Right lung (tissue), 5 donors: Measurements from ENCODE around the gene EPHA5. TPM values are rescaled to one million over a fixed set of nuclear protein-coding genes. Genes with fewer than 3 reads are reported as not detected.

Experiments
- DNase-seq, 2 donors: peaks; one replicate each; pipeline ENCODE4 v3.0.0-alpha.2; 2013
- polyA plus RNA-seq, 5 donors: library from polyadenylated mRNA; unstranded; fragments of 120-200 nt; gene quantifications; one replicate each; pipeline versions ENCODE4 v1.2.1 to v1.2.3, GENCODE V29; 2013; ENCODE audit warnings: inconsistent platforms in 1 of 5, low replicate concordance in 1 of 5; ENCODE audit not compliant: insufficient read length in 5 of 5, insufficient read depth in 1 of 5

Gene EPHA5
- polyA plus RNA-seq, 5 donors: 0.03 to 0.10 (median 0.05) TPM; not detected in 1

DNA sequence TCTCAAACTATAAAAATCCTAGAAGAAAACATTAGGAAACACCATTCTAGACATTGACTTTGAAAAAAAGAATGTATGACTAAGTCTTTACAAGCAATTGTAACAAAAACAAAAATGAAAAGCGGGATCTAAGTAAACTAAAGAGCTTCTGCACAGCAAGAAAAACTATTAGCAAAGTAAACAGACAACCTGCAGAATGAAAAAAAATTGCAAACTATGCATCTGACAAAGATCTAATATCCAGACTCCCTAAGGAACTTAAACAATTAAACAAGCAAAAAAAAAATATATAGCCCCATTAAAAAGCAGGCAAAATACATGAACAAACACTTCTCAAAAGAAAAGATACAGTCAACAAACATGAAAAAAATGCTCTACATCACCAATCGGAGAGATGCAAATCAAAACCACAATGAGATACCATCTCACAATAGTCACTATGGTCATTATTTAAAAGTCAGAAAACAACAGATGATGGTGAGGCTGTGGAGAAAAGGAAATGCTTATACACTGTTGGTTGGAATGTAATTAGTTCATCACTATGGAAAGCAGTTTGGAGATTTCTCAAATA, 168.1 kb downstream of the EPHA5 start:
- DNase-seq: no peak

DNA sequence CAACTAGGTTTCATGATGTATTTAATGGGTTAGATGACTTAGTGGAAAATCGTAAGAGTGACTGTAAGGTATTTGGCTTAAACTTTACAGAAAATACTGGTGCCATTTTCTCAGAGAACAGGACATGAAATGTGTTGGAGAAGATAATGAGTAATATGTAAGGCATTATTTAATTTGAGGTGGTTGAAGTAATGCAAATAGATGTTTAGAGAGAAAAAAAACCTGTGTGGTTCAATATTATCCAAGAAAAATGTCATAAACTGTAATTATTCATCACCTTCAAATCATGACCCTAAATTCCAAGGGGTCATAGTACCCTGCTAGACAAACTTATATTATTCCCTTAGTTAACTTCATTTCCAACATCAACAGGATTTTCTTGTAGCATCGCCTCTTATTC, 171.7 kb downstream of the EPHA5 start:
- DNase-seq: no peak

DNA sequence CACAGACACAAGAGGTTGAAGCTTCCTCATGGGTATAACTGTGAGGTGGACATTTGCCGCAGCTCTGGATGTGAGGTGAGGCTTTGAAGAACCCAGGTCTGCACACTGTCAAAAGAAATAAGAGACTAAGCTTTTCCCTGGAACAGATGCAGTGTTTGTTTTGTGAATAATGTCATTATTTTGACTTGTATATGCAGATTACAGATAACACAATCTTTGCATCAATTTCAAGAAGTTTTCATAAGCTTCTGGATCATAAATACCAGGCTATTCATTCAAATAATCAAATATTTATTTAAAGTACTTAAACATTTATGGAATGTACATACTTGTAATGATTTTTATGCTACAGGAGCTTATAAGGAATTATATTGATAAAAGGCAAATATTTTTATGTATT, 174.8 kb downstream of the EPHA5 start:
- DNase-seq: no peak

- no peak for DNase-seq
Observed at GRCh38 chr4:65482410-65482809, 187.9 kb downstream of the EPHA5 start.

DNA sequence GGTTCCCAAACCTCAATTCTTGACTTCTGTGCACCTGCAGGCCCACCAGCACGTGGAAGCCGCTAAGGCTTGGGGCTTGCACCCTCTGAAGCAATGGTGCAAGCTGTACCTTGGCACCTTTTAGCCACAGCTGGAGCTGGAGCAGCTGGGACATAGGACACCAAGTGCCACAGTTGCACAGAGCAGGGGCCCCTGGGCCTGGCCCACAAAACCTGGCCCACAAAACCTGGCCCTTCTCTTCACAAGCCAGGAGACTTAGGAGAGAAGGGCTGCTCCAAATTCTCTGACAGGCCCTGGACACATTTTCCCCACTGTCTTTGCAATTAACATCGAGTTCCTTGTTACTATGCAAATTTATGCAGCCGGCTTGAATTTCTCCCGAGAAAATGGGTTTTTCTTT, 197.8 kb downstream of the EPHA5 start:
- DNase-seq: no peak

- no peak for DNase-seq
Observed at GRCh38 chr4:65467068-65467680, 203.1 kb downstream of the EPHA5 start.

DNA sequence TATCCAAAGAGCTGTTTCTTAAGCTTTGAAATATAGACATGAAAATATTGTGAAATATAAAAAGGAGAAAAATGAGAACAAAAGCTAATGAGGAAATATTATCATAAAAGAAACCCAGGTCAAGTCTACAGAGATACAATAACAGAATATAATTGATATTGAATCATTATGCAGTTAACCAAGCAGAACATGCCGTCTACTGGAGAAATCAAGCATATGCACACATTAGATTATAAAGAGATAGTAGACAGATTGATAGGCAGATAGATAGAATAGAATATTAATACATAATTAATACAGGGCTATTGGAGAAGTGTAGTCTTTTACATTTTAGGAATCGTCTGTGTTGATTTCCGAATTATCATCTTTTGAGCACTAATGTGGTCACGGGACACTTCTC, 208.5 kb downstream of the EPHA5 start:
- DNase-seq: no peak

DNA sequence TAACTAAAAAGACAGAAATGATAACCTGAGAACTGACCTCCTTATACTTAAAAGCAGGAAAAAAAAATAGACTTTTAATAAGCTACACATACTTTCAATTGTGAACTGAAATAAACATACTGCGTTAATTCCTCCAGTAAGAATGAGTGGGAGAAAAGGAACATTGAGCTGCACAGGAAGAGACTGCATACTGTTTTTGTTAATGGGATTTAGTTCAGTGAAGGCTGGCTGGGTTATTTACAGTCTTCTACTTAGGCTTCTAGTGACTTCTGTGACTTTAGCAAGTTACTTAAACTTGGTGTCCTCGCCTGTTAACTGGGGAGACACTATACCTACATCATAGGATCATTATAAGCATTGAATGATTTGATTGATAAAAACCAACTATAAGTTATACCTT, 213.3 kb downstream of the EPHA5 start:
- no peak for DNase-seq

GRCh38 chr4:65456579-65456978, 213.7 kb downstream of the EPHA5 start:
- no peak for DNase-seq

- no peak for DNase-seq
Observed at GRCh38 chr4:65453398-65453797, 216.9 kb downstream of the EPHA5 start.

- DNase-seq: no peak
Observed at GRCh38 chr4:65450899-65451298, 219.4 kb downstream of the EPHA5 start.

DNA sequence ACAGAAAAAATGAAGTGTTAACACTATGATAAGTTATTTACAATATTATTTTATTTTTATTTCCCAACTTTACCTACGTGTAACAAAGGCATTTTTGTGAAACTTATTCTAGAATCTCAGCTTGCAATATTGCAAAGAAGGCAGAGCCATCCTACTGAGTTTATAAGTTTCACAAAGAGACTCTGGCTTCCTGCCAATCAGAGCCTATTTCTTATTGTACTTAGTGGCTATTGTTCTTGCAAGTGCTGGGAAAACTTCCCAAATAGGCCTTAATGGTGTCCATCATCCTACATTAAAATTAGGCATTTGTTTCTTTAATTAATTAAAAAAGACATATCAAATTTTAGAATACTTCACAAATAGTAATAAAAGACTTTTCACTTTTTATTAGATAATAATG, 233.2 kb downstream of the EPHA5 start:
- no peak for DNase-seq

DNA sequence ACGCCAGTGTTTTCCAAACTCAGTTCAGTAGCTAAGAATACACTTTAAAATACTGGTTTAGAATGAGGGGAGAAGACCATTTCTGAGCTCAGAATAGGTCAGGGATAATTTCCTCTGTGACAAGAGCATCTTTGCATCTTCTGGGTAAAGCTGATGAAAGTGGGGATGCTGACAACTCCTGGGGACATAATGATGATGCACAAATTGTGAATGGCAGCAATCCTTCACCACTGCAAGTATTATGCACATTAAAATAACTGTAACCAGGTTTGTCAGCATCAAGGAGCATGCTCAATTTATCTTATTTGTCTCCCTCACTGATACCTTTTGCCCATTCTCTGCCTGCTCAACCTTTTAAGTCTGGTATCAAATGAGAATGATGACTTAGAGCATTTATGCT, 248.2 kb downstream of the EPHA5 start:
- DNase-seq: no peak

DNA sequence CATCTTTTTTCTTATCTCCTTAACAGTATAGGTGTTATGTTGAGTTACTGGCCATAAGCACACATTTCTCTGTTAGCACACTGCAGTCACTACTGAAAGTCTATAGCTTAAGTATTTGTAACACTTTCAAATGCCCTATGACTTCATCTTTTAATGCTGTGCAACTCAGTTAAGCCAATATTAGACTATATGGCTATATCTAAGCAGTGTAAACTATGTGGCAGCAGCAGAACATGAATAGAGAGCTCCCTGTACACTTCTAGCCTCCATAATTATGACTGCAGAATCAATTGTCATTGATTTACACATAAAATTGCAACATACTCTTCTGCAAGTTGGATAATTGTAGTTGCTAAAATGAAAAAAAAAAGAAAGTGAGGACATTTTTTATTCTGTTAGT, 250.3 kb downstream of the EPHA5 start:
- DNase-seq: no peak

DNA sequence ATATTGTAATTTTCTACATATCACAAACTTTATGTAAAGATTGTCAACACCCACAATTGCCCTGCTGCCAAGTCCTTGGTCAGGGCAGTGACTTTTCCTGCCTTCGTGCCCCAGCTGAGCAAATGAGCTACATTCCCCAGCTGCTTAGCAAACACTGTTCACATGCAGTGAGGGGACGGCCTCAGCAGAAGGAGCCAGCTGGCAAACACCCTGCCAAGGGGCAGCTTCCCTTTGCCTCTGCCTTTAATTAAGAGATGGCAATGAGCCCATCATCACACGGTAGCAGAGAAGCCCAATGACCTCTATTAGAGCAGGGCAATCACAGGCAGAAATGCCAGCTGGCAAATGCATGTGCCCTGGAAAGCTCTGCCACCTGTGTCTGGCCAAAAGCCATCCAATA, 253.4 kb downstream of the EPHA5 start:
- peak in 1 of 2 donors; percentile 2 for DNase-seq

DNA sequence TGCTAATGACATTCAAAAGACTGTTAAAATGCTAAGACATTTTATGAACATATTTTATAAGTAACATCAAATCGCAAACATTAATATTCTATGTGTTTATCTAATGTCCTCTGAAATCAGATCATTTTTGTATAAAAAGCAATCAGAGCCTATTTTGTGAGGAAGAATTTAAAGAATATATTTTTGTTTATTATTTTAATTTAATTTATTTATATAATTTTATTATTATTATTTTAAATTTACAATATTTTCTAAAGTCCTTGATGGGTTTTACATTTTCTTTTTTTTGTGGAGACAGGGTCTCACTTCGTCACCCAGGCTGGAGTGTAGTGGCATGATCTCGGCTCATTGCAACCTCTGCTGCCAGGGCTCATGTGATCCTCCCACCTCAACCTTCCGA, 262.8 kb downstream of the EPHA5 start:
- no peak for DNase-seq

DNA sequence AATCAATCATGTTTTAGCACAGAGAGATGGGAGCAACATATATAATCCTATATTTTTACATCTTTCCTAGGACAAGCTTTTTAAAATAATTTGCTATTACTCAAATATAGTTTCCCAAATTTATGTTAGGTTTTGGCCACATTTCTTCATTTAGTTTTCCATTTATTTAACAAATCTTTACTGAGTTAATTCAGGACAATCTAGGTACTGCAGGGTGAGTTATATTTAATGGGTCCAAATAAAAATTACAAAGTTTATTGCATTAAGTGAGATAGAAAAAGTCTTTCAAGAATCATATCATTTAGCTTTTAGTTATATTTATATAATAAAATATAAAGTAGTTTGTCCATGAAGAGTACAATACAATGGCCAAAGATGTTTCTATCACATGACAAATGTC, 269.2 kb downstream of the EPHA5 start:
- DNase-seq: no peak

- DNase-seq: no peak
Observed at GRCh38 chr4:65399084-65399483, 271.2 kb downstream of the EPHA5 start.

DNA sequence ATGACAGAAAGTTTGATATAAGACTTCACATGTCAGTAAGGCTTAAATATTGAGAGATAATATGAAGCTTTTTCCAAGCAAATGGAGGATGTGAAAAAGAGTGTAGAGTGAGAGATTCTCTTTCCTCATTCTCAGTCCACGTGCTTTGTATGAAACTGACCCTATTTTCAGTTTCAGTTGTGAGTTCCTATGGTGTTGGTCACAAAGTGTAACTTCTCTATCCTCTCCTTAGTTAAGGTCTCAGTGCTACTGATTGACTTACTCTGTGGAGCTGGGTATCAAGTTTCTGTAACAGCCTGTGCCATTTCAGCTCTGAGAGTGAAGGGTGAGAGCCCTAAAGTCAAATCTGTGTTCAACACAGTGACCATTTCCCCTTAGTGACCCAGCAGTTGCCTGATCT, 277.2 kb downstream of the EPHA5 start:
- no peak for DNase-seq

GRCh38 chr4:65392488-65392887, 277.8 kb downstream of the EPHA5 start:
- DNase-seq: no peak

GRCh38 chr4:65391814-65392213, 278.5 kb downstream of the EPHA5 start:
- no peak for DNase-seq

GRCh38 chr4:65391382-65391781, 278.9 kb downstream of the EPHA5 start:
- no peak for DNase-seq

DNA sequence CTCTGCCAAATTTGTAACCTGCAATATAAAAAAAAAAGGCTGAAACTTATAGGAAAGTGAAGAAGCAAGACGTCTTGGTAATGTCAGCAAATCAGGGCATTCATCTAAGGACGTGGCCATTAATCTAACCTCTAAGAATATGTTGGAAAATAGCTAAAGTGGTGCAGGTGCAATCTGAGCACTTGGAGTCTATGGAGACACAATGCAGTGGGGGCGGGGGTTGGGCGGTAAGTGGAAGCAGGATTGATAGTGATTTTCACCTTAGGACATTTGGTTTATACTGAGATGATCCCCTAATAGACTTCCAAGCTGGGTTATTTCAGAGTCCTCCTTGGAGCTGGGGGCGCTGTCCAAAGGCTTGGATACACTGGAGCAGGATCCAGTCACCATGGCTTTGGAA, 283.4 kb downstream of the EPHA5 start:
- no peak for DNase-seq

DNA sequence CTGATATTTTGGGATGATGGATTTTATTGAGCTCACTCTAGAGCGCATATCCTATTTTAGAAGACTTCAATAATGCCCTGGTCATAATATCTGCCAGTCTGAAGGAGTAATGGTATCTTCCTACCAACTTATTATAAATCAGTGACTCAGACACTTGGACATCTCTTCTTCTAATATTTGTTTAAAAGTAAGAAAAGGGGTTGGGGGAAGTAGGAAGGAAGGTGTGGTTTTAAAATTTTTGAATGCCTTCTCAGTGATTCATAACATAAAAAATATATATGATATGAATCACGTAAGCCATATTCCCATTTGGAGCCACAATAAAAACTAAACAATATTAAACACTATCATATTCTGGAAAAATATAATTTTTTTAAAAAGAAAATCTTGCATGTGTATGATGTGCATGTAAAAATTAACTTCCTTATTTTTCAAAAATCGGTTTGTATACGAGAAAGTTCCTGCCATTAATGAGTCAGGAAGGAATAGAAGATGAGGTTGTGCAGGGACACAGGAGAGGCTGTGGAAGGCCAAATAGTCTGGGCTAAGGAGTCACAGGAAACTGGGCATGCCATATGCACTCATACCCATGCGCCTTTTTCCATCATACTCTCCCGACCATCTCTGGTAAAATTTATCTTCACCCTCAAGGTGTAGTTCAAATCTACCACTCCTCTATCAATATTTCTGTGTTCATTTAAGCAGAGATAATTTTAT, 286.5 kb downstream of the EPHA5 start:
- DNase-seq: no peak
